Endothelial cell of umbilical vein (primary cell): ENCODE data around the gene CACTIN. TPM values are rescaled to one million over a fixed set of nuclear protein-coding genes. Genes with fewer than 3 reads are reported as not detected.

Source experiments
- Bru-seq: library from RNA; stranded (reverse); fragments of 400-500 nt; gene quantifications from one replicate; lab custom pipeline; 2021; lab: Mats Ljungman, UMichigan
- BruChase-seq, 2 experiments: library from RNA; stranded (reverse); fragments of 400-500 nt; gene quantifications; one replicate each; lab custom pipeline; 2021; lab: Mats Ljungman, UMichigan
- BruUV-seq: library from RNA; stranded (reverse); fragments of 400-500 nt; replicated peaks from 2 replicates; lab custom pipeline; 2021; lab: Mats Ljungman, UMichigan
- CTCF ChIA-PET: fragments of 300-600, 350-600 bp; sonication (Branson Sonifier 250); formaldehyde crosslinking; loops from one replicate; lab custom pipeline; 2021; ENCODE audit warnings: antibody characterized with exemption, inconsistent platforms; lab: Charles Lee
- POLR2A ChIA-PET: fragments of 300-600, 350-600 bp; sonication (Branson Sonifier 250); formaldehyde crosslinking; loops from one replicate; lab custom pipeline; 2021; ENCODE audit warnings: antibody characterized with exemption, inconsistent platforms; lab: Charles Lee
- DNase-seq: peaks from one replicate; pipeline ENCODE4 v3.0.0-alpha.2; 2011; ENCODE audit warnings: low read depth, low spot score
- FAIRE-seq: peaks from 2 replicates; lab custom pipeline; 2011; peaks lifted over from hg19 to GRCh38; lab: Jason Lieb, UNC
- H2AFZ ChIP-seq: 2 replicates; pipeline ENCODE4 v1.6.0; 2012; ENCODE audit warnings: low read depth, low read length, control low read depth, inconsistent platforms
- H3K27ac ChIP-seq: 2 replicates; pipeline ENCODE4 v1.5.1; 2011; ENCODE audit warnings: low read depth, mild to moderate bottlenecking, control low read depth, low read length, moderate library complexity; ENCODE audit not compliant: insufficient read depth
- H3K27me3 ChIP-seq, 2 experiments: 2 replicates each; pipeline versions ENCODE4 v1.6.0 to v1.6.1; 2011; ENCODE audit warnings: low read length in 2 of 2, mixed read lengths in 1 of 2; ENCODE audit not compliant: control insufficient read depth in 2 of 2, insufficient read depth in 2 of 2
- H3K36me3 ChIP-seq, 2 experiments: 2 replicates in 1 of 2; 3 replicates in 1 of 2; pipeline ENCODE4 v1.5.1; 2011; ENCODE audit warnings: low read length in 2 of 2, mild to moderate bottlenecking in 1 of 2, moderate library complexity in 1 of 2; ENCODE audit not compliant: control insufficient read depth in 2 of 2, insufficient read depth in 2 of 2; ENCODE audit errors: extremely low read depth in 1 of 2
- H3K4me1 ChIP-seq: 3 replicates; pipeline ENCODE4 v1.5.1; 2011; ENCODE audit warnings: mild to moderate bottlenecking, low read length; ENCODE audit not compliant: control insufficient read depth, insufficient read depth; ENCODE audit errors: extremely low read depth
- H3K4me2 ChIP-seq: 2 replicates; pipeline ENCODE4 v1.6.1; 2011; ENCODE audit warnings: low read length, control low read depth, mixed read lengths; ENCODE audit not compliant: insufficient read depth
- H3K4me3 ChIP-seq, 3 experiments: fragments of 200-600 bp in 1 of 3; sonication (generic), shearing (Covaris generic) in 1 of 3; replicated peaks in 1 of 3; 2 replicates each; pipeline ENCODE4 v1.5.1; 2011 to 2016; ENCODE audit warnings: control low read depth in 3 of 3, low read length in 3 of 3, mild to moderate bottlenecking in 2 of 3, inconsistent platforms in 1 of 3, low read depth in 1 of 3, moderate library complexity in 1 of 3; ENCODE audit not compliant: insufficient read depth in 1 of 3
- H3K79me2 ChIP-seq: 2 replicates; pipeline ENCODE4 v1.6.0; 2012; ENCODE audit warnings: low read length, inconsistent platforms; ENCODE audit not compliant: control insufficient read depth, insufficient read depth
- H3K9ac ChIP-seq: replicated peaks from 2 replicates; pipeline ENCODE3; 2011; ENCODE audit warnings: low read length, control low read depth; ENCODE audit not compliant: insufficient read depth; ENCODE audit errors: extremely low read depth
- H3K9me1 ChIP-seq: replicated peaks from 3 replicates; pipeline ENCODE4 v1.6.0; 2011; ENCODE audit warnings: mild to moderate bottlenecking, low read length; ENCODE audit not compliant: control insufficient read depth, insufficient read depth; ENCODE audit errors: extremely low read depth
- H3K9me3 ChIP-seq: replicated peaks from 2 replicates; pipeline ENCODE4 v1.5.1; 2012; ENCODE audit warnings: low read length, inconsistent platforms; ENCODE audit not compliant: control insufficient read depth, insufficient read depth
- H4K20me1 ChIP-seq: replicated peaks from 2 replicates; pipeline ENCODE3; 2011; ENCODE audit warnings: mild to moderate bottlenecking, low read length; ENCODE audit not compliant: control insufficient read depth, insufficient read depth; ENCODE audit errors: extremely low read depth
- EZH2 ChIP-seq: IDR thresholded peaks from 2 replicates; pipeline ENCODE4 v1.6.1; 2012; ENCODE audit warnings: borderline replicate concordance, low read depth, mild to moderate bottlenecking, moderate library complexity, low read length, inconsistent platforms; ENCODE audit not compliant: severe bottlenecking
- FOS ChIP-seq: IDR thresholded peaks from 2 replicates; pipeline ENCODE4 v1.6.1; 2011; ENCODE audit warnings: mild to moderate bottlenecking, low read length, moderate library complexity, borderline replicate concordance; ENCODE audit not compliant: insufficient read depth
- GATA2 ChIP-seq: IDR thresholded peaks from 2 replicates; pipeline ENCODE4 v1.7.0; 2011; ENCODE audit warnings: low read depth, mild to moderate bottlenecking, moderate library complexity, mixed read lengths, low read length; ENCODE audit not compliant: insufficient read length, insufficient read depth
- JUN ChIP-seq: IDR thresholded peaks from 2 replicates; pipeline ENCODE4 v1.6.1; 2011; ENCODE audit warnings: borderline replicate concordance, low read depth; ENCODE audit not compliant: insufficient read length, insufficient read depth
- MYC ChIP-seq: IDR thresholded peaks from one replicate; pipeline ENCODE4 v1.6.1; 2011; ENCODE audit warnings: mild to moderate bottlenecking, low read depth, low read length
- POLR2A ChIP-seq: IDR thresholded peaks from 2 replicates; pipeline ENCODE4 v1.6.1; 2012; ENCODE audit warnings: low read depth, mild to moderate bottlenecking, control low read depth, low read length
- POLR2AphosphoS5 ChIP-seq: IDR thresholded peaks from 2 replicates; pipeline ENCODE4 v1.6.1; 2012; ENCODE audit warnings: low read depth, mild to moderate bottlenecking, control low read depth, low read length, moderate library complexity; ENCODE audit not compliant: insufficient read depth
- dilution Hi-C: fragments of 300-500 bp; cut with MboI; formaldehyde crosslinking; loops from one replicate; pipeline ENCODE4 v1.15.0; 2019; ENCODE audit warnings: low sequenced_read_pairs; ENCODE audit not compliant: extremely low pct_ligation_motif_present
- intact Hi-C: fragments of 100-400 bp; cut with micrococcal nuclease; formaldehyde crosslinking; loops from one replicate; pipeline ENCODE4 v1.10.0; 2022
- long read RNA-seq: library from polyadenylated mRNA; stranded (forward); transcript quantifications from one replicate; pipeline ENCODE4 v2.0.0, GENCODE V29; 2021
- polyA minus RNA-seq, 3 experiments: library from RNA; depleted of rRNA, polyadenylated mRNA; stranded (reverse); fragments of >200 nt; gene quantifications; 1 replicate in 1 of 3; 2 replicates in 2 of 3; pipeline ENCODE4 v1.2.3, GENCODE V29; 2011
- polyA plus RNA-seq, 4 experiments: library from polyadenylated mRNA; depleted of rRNA in 3 of 4; stranded (reverse) in 3 of 4; unstranded in 1 of 4; fragments of >200 nt; gene quantifications; 2 replicates each; pipeline versions ENCODE4 v1.2.1 to v1.2.3, GENCODE V29; 2011 to 2012; ENCODE audit warnings: missing spikeins in 1 of 4
- total RNA-seq: library from RNA; stranded (reverse); gene quantifications from 2 replicates; pipeline ENCODE4 v1.2.3, GENCODE V29; 2021
- TF ChIP-seq, protein P1 (sequence below), 2 donors: IDR thresholded peaks; 1 replicate in 1 of 2; 2 replicates in 1 of 2; pipeline ENCODE4 v1.5.1; 2011; ENCODE audit warnings: low read length in 2 of 2, mild to moderate bottlenecking in 2 of 2, moderate library complexity in 2 of 2, control low read depth in 1 of 2, inconsistent platforms in 1 of 2, low read depth in 1 of 2; ENCODE audit not compliant: insufficient read depth in 1 of 2; ENCODE audit errors: extremely low read depth in 1 of 2
- TF ChIP-seq, protein P2 (sequence below): IDR thresholded peaks from 2 replicates; pipeline ENCODE4 v1.6.1; 2011; ENCODE audit not compliant: insufficient read depth, insufficient read length

The CACTIN gene
- total RNA-seq (36.1 and 36.4 TPM in 2 replicates), polyA plus RNA-seq (29.7 and 31.8 TPM in 2 replicates), polyA minus RNA-seq (15.8 and 18.3 TPM in 2 replicates), Bru-seq, nascent RNA (percentile 49 among the genes with signal in this experiment), BruChase-seq, experiment 1, labeled RNA remaining after a 6-hour chase (percentile 67 among the genes with signal in this experiment), BruChase-seq, experiment 2, labeled RNA remaining after a 2-hour chase (percentile 62 among the genes with signal in this experiment)
- 17.9 and 20.7 TPM in 2 replicates for polyA plus RNA-seq (2011; cell fraction: cytosol; rRNA removed)
- polyA plus RNA-seq (2011; cell fraction: nucleus; rRNA removed): 41.8 and 42.0 TPM in 2 replicates
- polyA plus RNA-seq (2012): 21.8 and 23.9 TPM in 2 replicates
- 17.1 TPM for polyA minus RNA-seq (2011; cell fraction: cytosol; rRNA and poly(A)+ RNA removed)
- polyA minus RNA-seq (2011; cell fraction: nucleus; rRNA and poly(A)+ RNA removed): 8.3 and 17.3 TPM in 2 replicates
- long read RNA-seq, transcript CACTIN-203 (10 exons, 3,612 nt): major isoform, 26 of 56 reads
- long read RNA-seq, partial matches to known transcripts: 8 of 56 reads
- long read RNA-seq, other reads (novel, unspliced or antisense): 22 of 56 reads

DNA sequence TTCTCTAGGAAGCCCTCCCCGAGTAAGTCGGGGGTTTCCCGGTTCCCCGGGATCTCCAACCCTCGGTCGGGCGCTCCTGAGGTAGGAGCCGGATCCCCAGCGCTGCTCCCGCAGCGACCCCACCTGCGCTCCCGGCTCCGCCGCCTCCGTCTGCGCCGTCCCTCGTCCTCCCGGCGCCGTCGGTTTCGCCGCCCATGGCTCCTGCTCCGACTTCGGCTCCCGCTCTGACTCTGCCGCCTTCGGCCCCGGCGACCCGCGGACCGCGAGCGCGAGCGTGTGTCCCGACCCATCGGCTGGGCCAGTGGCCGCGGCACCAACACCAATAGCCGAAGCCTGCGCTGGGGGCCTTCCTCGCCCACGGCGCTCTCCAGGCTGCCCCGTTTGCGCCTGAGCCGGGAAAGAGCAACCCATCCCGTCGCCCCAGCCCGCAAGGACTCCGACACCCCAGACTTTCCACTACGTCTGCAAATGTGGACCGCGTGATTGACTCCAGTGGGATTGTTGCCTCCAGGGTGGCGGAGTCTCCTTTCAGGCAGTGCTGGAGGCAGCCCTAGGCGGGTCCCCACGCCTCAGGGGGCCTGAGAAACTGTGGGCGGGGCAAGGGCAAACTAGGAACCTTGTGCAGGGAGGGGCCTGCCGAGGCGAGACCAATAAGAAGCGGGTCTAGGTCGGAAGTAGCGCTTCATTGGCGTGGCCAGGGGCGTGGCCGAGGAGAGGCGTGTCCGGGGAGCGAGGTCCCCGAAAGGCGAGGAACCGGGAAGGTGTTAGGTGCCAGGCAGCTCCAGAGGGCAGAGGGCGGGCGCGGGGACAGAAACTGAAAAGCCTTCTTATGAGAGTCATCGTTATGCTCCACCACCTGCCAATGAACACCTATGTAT is at the start of gene CACTIN:
Gene CACTIN (minus strand): TSS at position 318 of the 878 bp plus-strand sequence. CDS start 28 bp downstream, at position 290.
- peaks cover 14% of the 10 kb centered on the region for H3K4me1 ChIP-seq
- POLR2A ChIA-PET: interaction anchor here (0.5 to 1.4 kb wide), 2 partner anchors 18 to 26 kb away, joined by 3 to 4 read pairs; no protein-coding TSS in a partner anchor
- H3K36me3 ChIP-seq: peaks cover 0 to 16% of the 10 kb centered on the region in 2 experiments
- intact Hi-C loops (loop anchor here (2.0 to 10.0 kb wide), 2 partner anchors 54 to 78 kb away; partner anchors contain the start of genes HMG20B, PIP5K1C and TJP3), dilution Hi-C loops (no loop called here)
- peak within 1 kb of the TSS; percentile 75 for H3K4me2 ChIP-seq
- H3K9me1 ChIP-seq: no peaks in the 10 kb centered on the region
- no peaks in the 10 kb centered on the region for H3K9me3 ChIP-seq
- TF ChIP-seq JUN (no peak), EZH2 (no peak), FOS (no peak), POLR2AphosphoS5 (no peak), GATA2 (no peak), MYC (peak; percentile 35), POLR2A (peak; percentile 77)
- TF ChIP-seq, protein P1, sequence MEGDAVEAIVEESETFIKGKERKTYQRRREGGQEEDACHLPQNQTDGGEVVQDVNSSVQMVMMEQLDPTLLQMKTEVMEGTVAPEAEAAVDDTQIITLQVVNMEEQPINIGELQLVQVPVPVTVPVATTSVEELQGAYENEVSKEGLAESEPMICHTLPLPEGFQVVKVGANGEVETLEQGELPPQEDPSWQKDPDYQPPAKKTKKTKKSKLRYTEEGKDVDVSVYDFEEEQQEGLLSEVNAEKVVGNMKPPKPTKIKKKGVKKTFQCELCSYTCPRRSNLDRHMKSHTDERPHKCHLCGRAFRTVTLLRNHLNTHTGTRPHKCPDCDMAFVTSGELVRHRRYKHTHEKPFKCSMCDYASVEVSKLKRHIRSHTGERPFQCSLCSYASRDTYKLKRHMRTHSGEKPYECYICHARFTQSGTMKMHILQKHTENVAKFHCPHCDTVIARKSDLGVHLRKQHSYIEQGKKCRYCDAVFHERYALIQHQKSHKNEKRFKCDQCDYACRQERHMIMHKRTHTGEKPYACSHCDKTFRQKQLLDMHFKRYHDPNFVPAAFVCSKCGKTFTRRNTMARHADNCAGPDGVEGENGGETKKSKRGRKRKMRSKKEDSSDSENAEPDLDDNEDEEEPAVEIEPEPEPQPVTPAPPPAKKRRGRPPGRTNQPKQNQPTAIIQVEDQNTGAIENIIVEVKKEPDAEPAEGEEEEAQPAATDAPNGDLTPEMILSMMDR (IDR thresholded peaks at IDR 0.05; ENCODE audit: extremely low read depth in 1 of 2, insufficient read depth in 1 of 2, low read depth in 1 of 2, low read length in 2 of 2): no peak
- TF ChIP-seq, protein P2, sequence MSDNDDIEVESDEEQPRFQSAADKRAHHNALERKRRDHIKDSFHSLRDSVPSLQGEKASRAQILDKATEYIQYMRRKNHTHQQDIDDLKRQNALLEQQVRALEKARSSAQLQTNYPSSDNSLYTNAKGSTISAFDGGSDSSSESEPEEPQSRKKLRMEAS: peak; percentile 72
- FAIRE-seq (peak; percentile 98), DNase-seq (peak; percentile 97)
- H3K9ac ChIP-seq: peak within 1 kb of the TSS; percentile 93
- H4K20me1 ChIP-seq: no peaks in the 10 kb centered on the region
- H3K27ac ChIP-seq: peak within 1 kb of the TSS; percentile 93
- BruUV-seq: no TSS peak
- no peaks in the 10 kb centered on the region for H3K27me3 ChIP-seq
- peaks cover 18% of the 10 kb centered on the region for H3K79me2 ChIP-seq
- peak within 1 kb of the TSS; percentile 83 for H2AFZ ChIP-seq
- H3K4me3 ChIP-seq: peak within 1 kb of the TSS; percentile 70 to 94 (median 88)
- CTCF ChIA-PET: interaction anchor here (0.7 to 1.3 kb wide), 3 partner anchors 50 to 82 kb away, joined by 3 to 4 read pairs (median 3); no protein-coding TSS in a partner anchor
